Measurements from ENCODE around the gene ENO1.

DNA sequence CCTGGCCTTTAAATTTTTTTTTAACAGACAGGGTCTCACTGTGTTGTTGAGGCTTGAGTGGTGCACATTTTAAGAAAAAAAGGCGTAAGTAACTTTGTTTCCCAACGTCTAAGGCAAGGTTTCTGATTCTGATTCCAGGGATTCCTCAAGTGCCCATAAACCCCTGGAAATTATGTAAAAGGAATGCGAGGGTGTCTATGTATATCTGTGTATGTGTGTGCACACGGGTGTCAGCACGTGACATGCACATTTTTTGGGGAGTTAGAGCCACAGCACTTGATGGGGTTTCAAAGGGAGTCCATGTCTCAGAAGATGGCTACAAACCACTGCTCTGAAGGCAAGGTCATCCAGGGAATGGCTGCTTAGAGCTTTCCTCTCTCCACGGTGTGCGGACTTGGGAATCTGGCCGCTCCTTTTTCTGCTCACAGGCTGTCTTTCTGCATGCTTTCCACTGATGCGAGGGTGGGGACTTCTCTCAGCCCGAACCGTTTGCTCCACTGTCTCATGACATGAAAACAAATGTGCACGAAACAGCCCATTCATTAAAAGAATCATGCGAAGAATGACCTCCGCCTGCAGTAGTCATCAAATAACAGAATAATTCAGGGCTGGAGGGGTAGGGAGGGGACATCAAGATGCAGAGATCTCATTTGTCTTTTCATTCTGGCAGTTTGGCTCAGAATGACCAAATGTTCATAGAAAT is 42.4 kb downstream of the ENO1 start:
- TF ChIP-seq, protein P1, sequence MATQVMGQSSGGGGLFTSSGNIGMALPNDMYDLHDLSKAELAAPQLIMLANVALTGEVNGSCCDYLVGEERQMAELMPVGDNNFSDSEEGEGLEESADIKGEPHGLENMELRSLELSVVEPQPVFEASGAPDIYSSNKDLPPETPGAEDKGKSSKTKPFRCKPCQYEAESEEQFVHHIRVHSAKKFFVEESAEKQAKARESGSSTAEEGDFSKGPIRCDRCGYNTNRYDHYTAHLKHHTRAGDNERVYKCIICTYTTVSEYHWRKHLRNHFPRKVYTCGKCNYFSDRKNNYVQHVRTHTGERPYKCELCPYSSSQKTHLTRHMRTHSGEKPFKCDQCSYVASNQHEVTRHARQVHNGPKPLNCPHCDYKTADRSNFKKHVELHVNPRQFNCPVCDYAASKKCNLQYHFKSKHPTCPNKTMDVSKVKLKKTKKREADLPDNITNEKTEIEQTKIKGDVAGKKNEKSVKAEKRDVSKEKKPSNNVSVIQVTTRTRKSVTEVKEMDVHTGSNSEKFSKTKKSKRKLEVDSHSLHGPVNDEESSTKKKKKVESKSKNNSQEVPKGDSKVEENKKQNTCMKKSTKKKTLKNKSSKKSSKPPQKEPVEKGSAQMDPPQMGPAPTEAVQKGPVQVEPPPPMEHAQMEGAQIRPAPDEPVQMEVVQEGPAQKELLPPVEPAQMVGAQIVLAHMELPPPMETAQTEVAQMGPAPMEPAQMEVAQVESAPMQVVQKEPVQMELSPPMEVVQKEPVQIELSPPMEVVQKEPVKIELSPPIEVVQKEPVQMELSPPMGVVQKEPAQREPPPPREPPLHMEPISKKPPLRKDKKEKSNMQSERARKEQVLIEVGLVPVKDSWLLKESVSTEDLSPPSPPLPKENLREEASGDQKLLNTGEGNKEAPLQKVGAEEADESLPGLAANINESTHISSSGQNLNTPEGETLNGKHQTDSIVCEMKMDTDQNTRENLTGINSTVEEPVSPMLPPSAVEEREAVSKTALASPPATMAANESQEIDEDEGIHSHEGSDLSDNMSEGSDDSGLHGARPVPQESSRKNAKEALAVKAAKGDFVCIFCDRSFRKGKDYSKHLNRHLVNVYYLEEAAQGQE (IDR thresholded peaks at IDR 0.05), result no peak
- TF ChIP-seq, protein P2, sequence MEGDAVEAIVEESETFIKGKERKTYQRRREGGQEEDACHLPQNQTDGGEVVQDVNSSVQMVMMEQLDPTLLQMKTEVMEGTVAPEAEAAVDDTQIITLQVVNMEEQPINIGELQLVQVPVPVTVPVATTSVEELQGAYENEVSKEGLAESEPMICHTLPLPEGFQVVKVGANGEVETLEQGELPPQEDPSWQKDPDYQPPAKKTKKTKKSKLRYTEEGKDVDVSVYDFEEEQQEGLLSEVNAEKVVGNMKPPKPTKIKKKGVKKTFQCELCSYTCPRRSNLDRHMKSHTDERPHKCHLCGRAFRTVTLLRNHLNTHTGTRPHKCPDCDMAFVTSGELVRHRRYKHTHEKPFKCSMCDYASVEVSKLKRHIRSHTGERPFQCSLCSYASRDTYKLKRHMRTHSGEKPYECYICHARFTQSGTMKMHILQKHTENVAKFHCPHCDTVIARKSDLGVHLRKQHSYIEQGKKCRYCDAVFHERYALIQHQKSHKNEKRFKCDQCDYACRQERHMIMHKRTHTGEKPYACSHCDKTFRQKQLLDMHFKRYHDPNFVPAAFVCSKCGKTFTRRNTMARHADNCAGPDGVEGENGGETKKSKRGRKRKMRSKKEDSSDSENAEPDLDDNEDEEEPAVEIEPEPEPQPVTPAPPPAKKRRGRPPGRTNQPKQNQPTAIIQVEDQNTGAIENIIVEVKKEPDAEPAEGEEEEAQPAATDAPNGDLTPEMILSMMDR (IDR thresholded peaks at IDR 0.05; ENCODE audit: low read depth, low read length, missing input control), result no peak
- no peak for TF ChIP-seq GABPA (IDR thresholded peaks at IDR 0.05 in 1 of 2, conservative IDR thresholded peaks at IDR 0.05 in 1 of 2)
